ENCODE data around the gene KCTD5. TPM values are rescaled to one million over a fixed set of nuclear protein-coding genes. Genes with fewer than 3 reads are reported as not detected.

The KCTD5 gene
- total RNA-seq, 6 experiments from 2014 or later: 27.1 to 30.9 (median 28.8) TPM

GRCh38 chr16:2712063-2712441 is 29.7 kb downstream of the KCTD5 start:
- no peaks in the 10 kb centered on the region for H3K36me3 Mint-ChIP-seq (ENCODE audit: low read depth)
- H3K27ac Mint-ChIP-seq: no peak overlapping the region; the same call in 1 of the 2 replicates
- peaks cover 6% of the 10 kb centered on the region for H3K27me3 Mint-ChIP-seq (ENCODE audit: insufficient read depth)
- TF ChIP-seq, protein P1, sequence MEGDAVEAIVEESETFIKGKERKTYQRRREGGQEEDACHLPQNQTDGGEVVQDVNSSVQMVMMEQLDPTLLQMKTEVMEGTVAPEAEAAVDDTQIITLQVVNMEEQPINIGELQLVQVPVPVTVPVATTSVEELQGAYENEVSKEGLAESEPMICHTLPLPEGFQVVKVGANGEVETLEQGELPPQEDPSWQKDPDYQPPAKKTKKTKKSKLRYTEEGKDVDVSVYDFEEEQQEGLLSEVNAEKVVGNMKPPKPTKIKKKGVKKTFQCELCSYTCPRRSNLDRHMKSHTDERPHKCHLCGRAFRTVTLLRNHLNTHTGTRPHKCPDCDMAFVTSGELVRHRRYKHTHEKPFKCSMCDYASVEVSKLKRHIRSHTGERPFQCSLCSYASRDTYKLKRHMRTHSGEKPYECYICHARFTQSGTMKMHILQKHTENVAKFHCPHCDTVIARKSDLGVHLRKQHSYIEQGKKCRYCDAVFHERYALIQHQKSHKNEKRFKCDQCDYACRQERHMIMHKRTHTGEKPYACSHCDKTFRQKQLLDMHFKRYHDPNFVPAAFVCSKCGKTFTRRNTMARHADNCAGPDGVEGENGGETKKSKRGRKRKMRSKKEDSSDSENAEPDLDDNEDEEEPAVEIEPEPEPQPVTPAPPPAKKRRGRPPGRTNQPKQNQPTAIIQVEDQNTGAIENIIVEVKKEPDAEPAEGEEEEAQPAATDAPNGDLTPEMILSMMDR (IDR thresholded peaks at IDR 0.05): no peak
- no peaks in the 10 kb centered on the region for H3K9me3 Mint-ChIP-seq
- H3K4me3 Mint-ChIP-seq: no peak overlapping the region
- DNase-seq: no peak
- H3K4me1 Mint-ChIP-seq (ENCODE audit: low read depth): no peaks in the 10 kb centered on the region

- H3K27ac Mint-ChIP-seq: no peak overlapping the region
- TF ChIP-seq, protein P1 (IDR thresholded peaks at IDR 0.05): no peak
- no peaks in the 10 kb centered on the region for H3K9me3 Mint-ChIP-seq
- H3K4me3 Mint-ChIP-seq: no peak overlapping the region
- no peaks in the 10 kb centered on the region for H3K36me3 Mint-ChIP-seq (ENCODE audit: low read depth)
- no peaks in the 10 kb centered on the region for H3K4me1 Mint-ChIP-seq (ENCODE audit: low read depth)
- peaks cover 6% of the 10 kb centered on the region for H3K27me3 Mint-ChIP-seq (ENCODE audit: insufficient read depth)
- no peak for DNase-seq
Observed at GRCh38 chr16:2712546-2712945, 30.2 kb downstream of the KCTD5 start.

GRCh38 chr16:2713523-2713922 is 31.2 kb downstream of the KCTD5 start:
- Mint-ChIP-seq H3K27ac (no peak overlapping the region), H3K36me3 (ENCODE audit: low read depth) (no peaks in the 10 kb centered on the region), H3K9me3 (no peaks in the 10 kb centered on the region), H3K4me1 (ENCODE audit: low read depth) (no peaks in the 10 kb centered on the region), H3K27me3 (ENCODE audit: insufficient read depth) (peaks cover 8% of the 10 kb centered on the region), H3K4me3 (no peak overlapping the region)
- DNase-seq: no peak
- TF ChIP-seq, protein P1 (IDR thresholded peaks at IDR 0.05): no peak

GRCh38 chr16:2713985-2714774 is 31.9 kb downstream of the KCTD5 start:
- TF ChIP-seq, protein P1 (IDR thresholded peaks at IDR 0.05): no peak
- DNase-seq: no peak
- Mint-ChIP-seq H3K4me3 (no peak overlapping the region), H3K27ac (no peak overlapping the region), H3K27me3 (ENCODE audit: insufficient read depth) (peaks cover 8% of the 10 kb centered on the region), H3K9me3 (no peaks in the 10 kb centered on the region), H3K4me1 (ENCODE audit: low read depth) (no peaks in the 10 kb centered on the region), H3K36me3 (ENCODE audit: low read depth) (no peaks in the 10 kb centered on the region)

GRCh38 chr16:2715064-2715463 is 32.7 kb downstream of the KCTD5 start:
- DNase-seq: no peak

More at GRCh38 chr16:2715064-2715463, 32.7 kb downstream of the KCTD5 start:
- H3K27me3 Mint-ChIP-seq (ENCODE audit: insufficient read depth): peaks cover 8% of the 10 kb centered on the region
- no peaks in the 10 kb centered on the region for H3K36me3 Mint-ChIP-seq (ENCODE audit: low read depth)
- TF ChIP-seq, protein P1 (IDR thresholded peaks at IDR 0.05): no peak
- H3K4me1 Mint-ChIP-seq (ENCODE audit: low read depth): no peaks in the 10 kb centered on the region
- H3K9me3 Mint-ChIP-seq: no peaks in the 10 kb centered on the region
- no peak overlapping the region for H3K4me3 Mint-ChIP-seq
- H3K27ac Mint-ChIP-seq: no peak overlapping the region
